ENCODE measurements around the gene SMIM32. TPM values are rescaled to one million over a fixed set of nuclear protein-coding genes. Genes with fewer than 3 reads are reported as not detected.

Gene SMIM32
- total RNA-seq, 4 donors from 2014 or later: 5.8 to 18.4 (median 15.1) TPM

DNA sequence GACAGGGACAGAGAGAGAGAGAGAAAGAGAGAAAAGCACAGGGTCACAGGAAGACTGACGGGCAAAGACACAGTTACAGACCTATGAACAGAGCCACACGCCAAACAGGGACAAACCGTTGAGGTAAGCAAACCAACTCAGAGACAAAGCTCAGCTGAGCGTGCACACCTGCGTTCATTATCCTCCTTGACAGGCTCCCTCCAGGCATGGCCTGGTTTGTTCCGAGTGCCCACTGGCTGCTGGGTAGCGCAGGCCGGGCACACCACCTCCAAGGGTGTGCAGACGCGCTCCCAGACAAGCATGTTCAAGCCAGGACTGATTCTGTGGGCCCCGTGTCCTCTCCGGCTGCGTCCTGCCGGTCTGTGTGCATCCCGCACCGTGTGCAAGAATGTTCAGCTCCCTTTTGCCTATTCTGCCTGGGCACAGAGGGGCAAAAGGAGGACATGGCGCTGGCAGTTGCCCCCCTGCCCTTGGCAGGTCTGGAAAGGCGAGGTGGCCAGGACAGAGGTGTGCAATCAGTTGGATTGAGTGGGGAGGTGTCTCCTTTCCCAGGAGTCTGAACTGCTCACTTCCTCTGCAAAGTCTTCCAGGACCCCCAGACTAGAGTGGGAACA, 467 bp upstream of the SMIM32 start:
- peaks cover 0 to 7% (median 0%) of the 10 kb centered on the region in 4 donors for H3K9me3 ChIP-seq
- H3K27ac ChIP-seq: peak overlapping the region in 2 of 4 donors; percentile 63 to 68
- no peak for DNase-seq
- H3K4me1 ChIP-seq: peaks cover 0 to 65% (median 3%) of the 10 kb centered on the region in 4 donors
- TF ChIP-seq POLR2A (IDR thresholded peaks at IDR 0.05) (peak in 1 of 2 donors; percentile 7), CTCF (IDR thresholded peaks at IDR 0.05) (no peak)
- H3K36me3 ChIP-seq: no peaks in the 10 kb centered on the region
- no peaks in the 10 kb centered on the region for H3K27me3 ChIP-seq
- peak overlapping the region in 3 of 4 donors; percentile 34 to 81 (median 69) for H3K4me3 ChIP-seq

GRCh38 chr5:136192015-136192525, 892 bp downstream of the SMIM32 start:
- Histone ChIP-seq H3K27me3 (no peaks in the 10 kb centered on the region), H3K4me3 (peak overlapping the region in 3 of 4 donors; percentile 34 to 81 (median 69)), H3K36me3 (no peaks in the 10 kb centered on the region), H3K4me1 (peaks cover 0 to 66% (median 3%) of the 10 kb centered on the region in 4 donors), H3K27ac (peak overlapping the region in 3 of 4 donors; percentile 32 to 68 (median 63)), H3K9me3 (peaks cover 0 to 7% (median 0%) of the 10 kb centered on the region in 4 donors)
- TF ChIP-seq POLR2A (IDR thresholded peaks at IDR 0.05) (no peak), CTCF (IDR thresholded peaks at IDR 0.05) (peak in 1 of 6 experiments; percentile 12)
- DNase-seq: peak in 1 of 3 donors; percentile 64

GRCh38 chr5:136191304-136192014, 1.5 kb downstream of the SMIM32 start:
- peak in 1 of 3 donors; percentile 65 for DNase-seq
- TF ChIP-seq POLR2A (IDR thresholded peaks at IDR 0.05) (peak in 1 of 2 donors; percentile 41), CTCF (IDR thresholded peaks at IDR 0.05) (no peak)
- Histone ChIP-seq H3K27me3 (no peaks in the 10 kb centered on the region), H3K9me3 (peaks cover 0 to 7% (median 0%) of the 10 kb centered on the region in 4 donors), H3K4me3 (peak overlapping the region in 3 of 4 donors; percentile 34 to 81 (median 69)), H3K36me3 (no peaks in the 10 kb centered on the region), H3K27ac (peak overlapping the region in 2 of 4 donors; percentile 67 to 68), H3K4me1 (peaks cover 0 to 60% (median 3%) of the 10 kb centered on the region in 4 donors)

DNA sequence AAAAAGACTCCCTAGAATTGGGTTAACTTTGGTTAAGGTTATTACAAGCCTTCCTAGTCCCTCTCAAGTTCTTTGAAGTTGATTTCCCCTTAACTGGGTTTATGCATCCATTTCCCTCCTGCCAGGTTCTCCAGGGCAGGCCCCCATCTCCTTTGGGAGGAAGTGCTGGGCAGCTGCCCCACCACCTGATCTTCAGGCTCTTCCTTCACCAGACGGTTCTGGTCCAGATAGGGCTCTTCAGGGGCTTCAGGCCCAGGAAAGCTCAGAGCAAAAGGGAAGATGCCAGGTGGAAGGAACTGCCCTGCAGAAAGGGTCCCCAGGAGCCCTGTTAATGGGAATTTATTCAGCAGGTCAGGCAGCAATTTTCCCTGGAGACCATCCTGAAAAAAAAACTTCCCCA, 2.1 kb downstream of the SMIM32 start:
- TF ChIP-seq CTCF (IDR thresholded peaks at IDR 0.05): no peak
- TF ChIP-seq POLR2A (IDR thresholded peaks at IDR 0.05): no peak
- Histone ChIP-seq H3K9me3 (peaks cover 0 to 7% (median 0%) of the 10 kb centered on the region in 4 donors), H3K27ac (peak overlapping the region in 2 of 4 donors; percentile 24 to 67), H3K27me3 (no peaks in the 10 kb centered on the region), H3K4me3 (peak overlapping the region in 1 of 4 donors; percentile 81), H3K4me1 (peaks cover 0 to 55% (median 3%) of the 10 kb centered on the region in 4 donors), H3K36me3 (no peaks in the 10 kb centered on the region)
- DNase-seq: no peak

DNA sequence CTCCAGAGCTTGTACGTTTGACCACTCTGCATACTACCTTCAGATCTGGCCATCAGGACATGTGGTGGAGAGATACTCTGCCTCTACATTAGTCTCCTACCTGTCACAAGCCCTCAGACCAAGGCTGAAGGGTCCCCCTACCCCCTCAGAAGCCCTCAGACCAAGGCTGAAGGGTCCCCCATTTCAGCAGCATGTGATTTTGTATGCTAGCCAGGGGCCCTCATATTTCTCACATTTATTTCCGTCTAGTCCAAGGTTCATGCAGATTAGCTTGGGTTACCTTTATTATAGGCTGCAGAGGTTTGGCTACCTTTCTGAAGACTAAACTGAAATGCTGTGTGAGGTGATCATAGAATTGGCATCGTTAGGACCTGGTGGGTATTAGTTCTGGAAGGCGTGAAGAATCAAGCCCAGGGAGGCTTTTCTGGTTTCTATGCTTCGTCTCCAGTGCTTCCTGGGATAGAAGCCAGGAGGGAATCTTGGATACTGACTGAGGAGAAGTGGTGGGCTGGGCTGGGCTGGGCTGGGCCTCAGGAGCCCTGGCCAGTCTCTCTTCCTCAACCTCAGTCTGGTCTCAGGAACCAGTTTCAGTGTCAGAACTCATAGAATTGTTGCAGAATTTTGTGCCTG, 2.8 kb downstream of the SMIM32 start:
- DNase-seq: no peak
- TF ChIP-seq CTCF (IDR thresholded peaks at IDR 0.05) (no peak), POLR2A (IDR thresholded peaks at IDR 0.05) (no peak)
- Histone ChIP-seq H3K27ac (peak overlapping the region in 2 of 4 donors; percentile 24 to 67), H3K4me1 (peaks cover 0 to 62% (median 3%) of the 10 kb centered on the region in 4 donors), H3K4me3 (no peak overlapping the region), H3K9me3 (peaks cover 0 to 7% (median 0%) of the 10 kb centered on the region in 4 donors), H3K36me3 (no peaks in the 10 kb centered on the region), H3K27me3 (no peaks in the 10 kb centered on the region)
